HepG2 (cell line): ENCODE measurements around the gene GUK1. TPM values are rescaled to one million over a fixed set of nuclear protein-coding genes. Genes with fewer than 3 reads are reported as not detected.

Experiments
- ATF7-NPFF ChIP-seq: sonication (generic); formaldehyde crosslinking; IDR thresholded peaks from 2 replicates; pipeline ENCODE4 v1.8.1; 2023; ENCODE audit warnings: mild to moderate bottlenecking, low read depth, missing genetic modification reagents, moderate library complexity
- IRF2 ChIP-seq: IDR thresholded peaks from 2 replicates; pipeline ENCODE4 v1.6.1; 2018; ENCODE audit warnings: missing genetic modification reagents, missing compliant biosample characterization
- KLF6 ChIP-seq: IDR thresholded peaks from 2 replicates; pipeline ENCODE4 v1.8.0; 2016; ENCODE audit warnings: missing biosample characterization, missing genetic modification reagents
- RARG ChIP-seq: sonication (generic); formaldehyde crosslinking; IDR thresholded peaks from 2 replicates; pipeline ENCODE4 v1.4.0; 2020; ENCODE audit warnings: low read depth, mild to moderate bottlenecking, missing genetic modification reagents
- SRSF1 ChIP-seq: fragments of 200-400 bp; formaldehyde crosslinking; optimal IDR thresholded peaks from 2 replicates; pipeline ENCODE3; 2017; ENCODE audit warnings: mild to moderate bottlenecking, low read depth, low read length, moderate library complexity
- ZFY ChIP-seq: sonication (generic); formaldehyde crosslinking; IDR thresholded peaks from 2 replicates; pipeline ENCODE4 v1.4.0; 2020; ENCODE audit warnings: missing genetic modification reagents
- ZNF333 ChIP-seq: sonication (generic); formaldehyde crosslinking; IDR thresholded peaks from 2 replicates; pipeline ENCODE4 v1.4.0; 2020; ENCODE audit warnings: mild to moderate bottlenecking, missing genetic modification reagents, borderline replicate concordance
- ZNF562 ChIP-seq: sonication (generic); formaldehyde crosslinking; IDR thresholded peaks from 2 replicates; pipeline ENCODE4 v1.8.0; 2022; ENCODE audit warnings: missing genetic modification reagents, borderline replicate concordance
- ZSCAN21 ChIP-seq: sonication (generic); formaldehyde crosslinking; IDR thresholded peaks from 2 replicates; pipeline ENCODE4 v1.8.0; 2022; ENCODE audit warnings: mild to moderate bottlenecking, missing genetic modification reagents, moderate library complexity, borderline replicate concordance
- polyA plus RNA-seq, 8 experiments: library from polyadenylated mRNA; depleted of rRNA in 3 of 8; stranded (reverse) in 7 of 8; unstranded in 1 of 8; fragments of >200 nt; fragmentation: Illumina TruSeq in 4 of 8; extraction: Trizol in 4 of 8; gene quantifications; 2 replicates each; pipeline versions ENCODE4 v1.2.1 to v1.2.3, GENCODE V29; 2011 to 2016; ENCODE audit warnings: low read depth in 4 of 8, missing spikeins in 1 of 8, mixed read lengths in 1 of 8; ENCODE audit not compliant: insufficient read depth in 1 of 8
- total RNA-seq, 5 experiments: library from RNA; depleted of rRNA; stranded (reverse); fragments of >200 nt; fragmentation: Illumina TruSeq; extraction: Trizol; gene quantifications; 2 replicates each; pipeline ENCODE4 v1.2.3, GENCODE V29; 2016; ENCODE audit warnings: low read depth in 1 of 5
- TF ChIP-seq, protein P1 (sequence below): sonication (generic); formaldehyde crosslinking; IDR thresholded peaks from 2 replicates; pipeline ENCODE4 v1.5.0; 2020; ENCODE audit warnings: mild to moderate bottlenecking, missing genetic modification reagents
- TF ChIP-seq, protein P2 (sequence below): sonication (generic); formaldehyde crosslinking; IDR thresholded peaks from 2 replicates; pipeline ENCODE4 v1.5.1; 2020; ENCODE audit warnings: missing genetic modification reagents, mild to moderate bottlenecking, borderline replicate concordance
- TF ChIP-seq, protein P3 (sequence below): sonication (generic); formaldehyde crosslinking; IDR thresholded peaks from 2 replicates; pipeline ENCODE4 v1.5.1; 2020; ENCODE audit warnings: mild to moderate bottlenecking, missing genetic modification reagents, borderline replicate concordance
- TF ChIP-seq, protein P4 (sequence below): IDR thresholded peaks from 2 replicates; pipeline ENCODE4 v1.6.1; 2016; ENCODE audit warnings: low read depth
- TF ChIP-seq, protein P5 (sequence below): sonication (generic); formaldehyde crosslinking; IDR thresholded peaks from 2 replicates; pipeline ENCODE4 v1.8.1; 2023; ENCODE audit warnings: mild to moderate bottlenecking, missing genetic modification reagents
- TF ChIP-seq, protein P6 (sequence below): fragments of 450-650 bp; IDR thresholded peaks from 2 replicates; pipeline ENCODE4 v1.6.1; 2017
- TF ChIP-seq, protein P7 (sequence below): IDR thresholded peaks from 2 replicates; pipeline ENCODE4 v1.6.1; 2012; ENCODE audit warnings: inconsistent platforms

The GUK1 gene
- total and polyA plus RNA-seq, 2 of the 13 experiments (the other 11 are each of a cell fraction or from before 2014, with no cell fraction given), result 116 to 154 TPM

DNA sequence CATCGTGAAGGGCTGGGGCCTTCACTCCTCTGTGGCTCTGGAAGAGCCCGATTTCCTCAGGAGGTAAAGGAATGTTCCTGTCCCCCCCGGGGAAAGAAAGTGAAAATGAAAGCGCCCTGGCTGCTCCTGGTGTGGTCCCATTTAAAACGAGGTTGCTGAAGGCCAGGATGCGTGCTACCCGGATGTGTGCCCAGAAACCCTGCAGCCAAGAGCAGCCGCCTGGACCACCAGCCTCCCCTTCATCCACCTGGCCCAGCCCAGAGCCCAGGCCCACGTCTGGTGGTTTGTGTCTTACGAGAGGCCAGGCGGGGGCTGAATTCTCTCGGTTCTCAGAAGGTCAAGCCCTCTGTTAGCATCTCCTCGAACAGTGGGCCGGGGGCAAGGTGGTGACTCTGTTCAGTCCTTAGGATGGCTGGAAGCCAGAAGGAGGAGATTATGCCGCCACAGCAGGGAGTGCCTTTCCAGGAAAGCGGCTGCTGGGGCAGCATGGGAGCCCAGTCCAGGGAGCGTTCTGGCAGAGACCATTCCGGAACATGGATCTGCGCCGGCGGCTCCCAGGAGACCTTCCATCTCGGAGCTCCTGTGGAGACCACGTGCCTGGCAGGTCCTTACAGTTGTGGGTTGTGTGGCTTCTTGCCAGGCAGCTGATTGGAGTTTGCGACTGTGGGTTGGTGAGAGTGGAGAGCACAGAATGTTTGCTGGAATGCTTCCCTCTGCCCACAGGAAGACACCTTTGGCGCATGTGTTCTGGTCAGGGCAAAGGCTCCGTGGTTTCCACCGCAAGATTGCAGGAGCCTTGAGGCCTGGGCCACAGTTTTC lies 1.4 kb downstream of the GUK1 start (continued):
- TF ChIP-seq, protein P1, sequence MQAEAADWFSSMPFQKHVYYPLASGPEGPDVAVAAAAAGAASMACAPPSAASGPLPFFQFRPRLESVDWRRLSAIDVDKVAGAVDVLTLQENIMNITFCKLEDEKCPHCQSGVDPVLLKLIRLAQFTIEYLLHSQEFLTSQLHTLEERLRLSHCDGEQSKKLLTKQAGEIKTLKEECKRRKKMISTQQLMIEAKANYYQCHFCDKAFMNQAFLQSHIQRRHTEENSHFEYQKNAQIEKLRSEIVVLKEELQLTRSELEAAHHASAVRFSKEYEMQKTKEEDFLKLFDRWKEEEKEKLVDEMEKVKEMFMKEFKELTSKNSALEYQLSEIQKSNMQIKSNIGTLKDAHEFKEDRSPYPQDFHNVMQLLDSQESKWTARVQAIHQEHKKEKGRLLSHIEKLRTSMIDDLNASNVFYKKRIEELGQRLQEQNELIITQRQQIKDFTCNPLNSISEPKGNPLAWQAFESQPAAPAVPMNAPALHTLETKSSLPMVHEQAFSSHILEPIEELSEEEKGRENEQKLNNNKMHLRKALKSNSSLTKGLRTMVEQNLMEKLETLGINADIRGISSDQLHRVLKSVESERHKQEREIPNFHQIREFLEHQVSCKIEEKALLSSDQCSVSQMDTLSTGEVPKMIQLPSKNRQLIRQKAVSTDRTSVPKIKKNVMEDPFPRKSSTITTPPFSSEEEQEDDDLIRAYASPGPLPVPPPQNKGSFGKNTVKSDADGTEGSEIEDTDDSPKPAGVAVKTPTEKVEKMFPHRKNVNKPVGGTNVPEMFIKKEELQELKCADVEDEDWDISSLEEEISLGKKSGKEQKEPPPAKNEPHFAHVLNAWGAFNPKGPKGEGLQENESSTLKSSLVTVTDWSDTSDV (CRISPR knock-in tag), result 0 out of 2 replicates have a peak, but pooled peaks have one; percentile 44
- TF ChIP-seq ZNF562 (CRISPR knock-in tag) (no peak), SRSF1 (no peak), ZFY (CRISPR knock-in tag) (peak; percentile 28; the same call in 1 of the 2 replicates), ATF7-NPFF (CRISPR knock-in tag) (0 out of 2 replicates have a peak, but pooled peaks have one; percentile 38), ZNF333 (CRISPR knock-in tag) (no peak), ZSCAN21 (CRISPR knock-in tag) (0 out of 2 replicates have a peak, but pooled peaks have one; percentile 11), RARG (CRISPR knock-in tag) (no peak), KLF6 (CRISPR knock-in tag) (no peak), IRF2 (CRISPR knock-in tag) (0 out of 2 replicates have a peak, but pooled peaks have one; percentile 46)
- TF ChIP-seq, protein P2, sequence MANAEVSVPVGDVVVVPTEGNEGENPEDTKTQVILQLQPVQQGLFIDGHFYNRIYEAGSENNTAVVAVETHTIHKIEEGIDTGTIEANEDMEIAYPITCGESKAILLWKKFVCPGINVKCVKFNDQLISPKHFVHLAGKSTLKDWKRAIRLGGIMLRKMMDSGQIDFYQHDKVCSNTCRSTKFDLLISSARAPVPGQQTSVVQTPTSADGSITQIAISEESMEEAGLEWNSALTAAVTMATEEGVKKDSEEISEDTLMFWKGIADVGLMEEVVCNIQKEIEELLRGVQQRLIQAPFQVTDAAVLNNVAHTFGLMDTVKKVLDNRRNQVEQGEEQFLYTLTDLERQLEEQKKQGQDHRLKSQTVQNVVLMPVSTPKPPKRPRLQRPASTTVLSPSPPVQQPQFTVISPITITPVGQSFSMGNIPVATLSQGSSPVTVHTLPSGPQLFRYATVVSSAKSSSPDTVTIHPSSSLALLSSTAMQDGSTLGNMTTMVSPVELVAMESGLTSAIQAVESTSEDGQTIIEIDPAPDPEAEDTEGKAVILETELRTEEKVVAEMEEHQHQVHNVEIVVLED, result peak; percentile 23; the same call in 1 of the 2 replicates
- TF ChIP-seq, protein P3, sequence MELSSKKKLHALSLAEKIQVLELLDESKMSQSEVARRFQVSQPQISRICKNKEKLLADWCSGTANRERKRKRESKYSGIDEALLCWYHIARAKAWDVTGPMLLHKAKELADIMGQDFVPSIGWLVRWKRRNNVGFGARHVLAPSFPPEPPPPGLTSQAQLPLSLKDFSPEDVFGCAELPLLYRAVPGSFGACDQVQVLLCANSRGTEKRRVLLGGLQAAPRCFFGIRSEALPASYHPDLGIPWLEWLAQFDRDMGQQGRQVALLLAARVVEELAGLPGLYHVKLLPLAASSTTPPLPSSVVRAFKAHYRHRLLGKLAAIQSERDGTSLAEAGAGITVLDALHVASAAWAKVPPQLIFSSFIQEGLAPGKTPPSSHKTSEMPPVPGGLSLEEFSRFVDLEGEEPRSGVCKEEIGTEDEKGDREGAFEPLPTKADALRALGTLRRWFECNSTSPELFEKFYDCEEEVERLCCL (CRISPR knock-in tag), result no peak
- TF ChIP-seq, protein P4, sequence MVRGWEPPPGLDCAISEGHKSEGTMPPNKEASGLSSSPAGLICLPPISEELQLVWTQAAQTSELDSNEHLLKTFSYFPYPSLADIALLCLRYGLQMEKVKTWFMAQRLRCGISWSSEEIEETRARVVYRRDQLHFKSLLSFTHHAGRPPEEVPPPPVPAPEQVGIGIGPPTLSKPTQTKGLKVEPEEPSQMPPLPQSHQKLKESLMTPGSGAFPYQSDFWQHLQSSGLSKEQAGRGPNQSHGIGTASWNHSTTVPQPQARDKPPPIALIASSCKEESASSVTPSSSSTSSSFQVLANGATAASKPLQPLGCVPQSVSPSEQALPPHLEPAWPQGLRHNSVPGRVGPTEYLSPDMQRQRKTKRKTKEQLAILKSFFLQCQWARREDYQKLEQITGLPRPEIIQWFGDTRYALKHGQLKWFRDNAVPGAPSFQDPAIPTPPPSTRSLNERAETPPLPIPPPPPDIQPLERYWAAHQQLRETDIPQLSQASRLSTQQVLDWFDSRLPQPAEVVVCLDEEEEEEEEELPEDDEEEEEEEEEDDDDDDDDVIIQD (CRISPR knock-in tag), result no peak
- TF ChIP-seq, protein P5, sequence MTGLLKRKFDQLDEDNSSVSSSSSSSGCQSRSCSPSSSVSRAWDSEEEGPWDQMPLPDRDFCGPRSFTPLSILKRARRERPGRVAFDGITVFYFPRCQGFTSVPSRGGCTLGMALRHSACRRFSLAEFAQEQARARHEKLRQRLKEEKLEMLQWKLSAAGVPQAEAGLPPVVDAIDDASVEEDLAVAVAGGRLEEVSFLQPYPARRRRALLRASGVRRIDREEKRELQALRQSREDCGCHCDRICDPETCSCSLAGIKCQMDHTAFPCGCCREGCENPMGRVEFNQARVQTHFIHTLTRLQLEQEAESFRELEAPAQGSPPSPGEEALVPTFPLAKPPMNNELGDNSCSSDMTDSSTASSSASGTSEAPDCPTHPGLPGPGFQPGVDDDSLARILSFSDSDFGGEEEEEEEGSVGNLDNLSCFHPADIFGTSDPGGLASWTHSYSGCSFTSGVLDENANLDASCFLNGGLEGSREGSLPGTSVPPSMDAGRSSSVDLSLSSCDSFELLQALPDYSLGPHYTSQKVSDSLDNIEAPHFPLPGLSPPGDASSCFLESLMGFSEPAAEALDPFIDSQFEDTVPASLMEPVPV (CRISPR knock-in tag), result 0 out of 2 replicates have a peak, but pooled peaks have one; percentile 58
- TF ChIP-seq, protein P6, sequence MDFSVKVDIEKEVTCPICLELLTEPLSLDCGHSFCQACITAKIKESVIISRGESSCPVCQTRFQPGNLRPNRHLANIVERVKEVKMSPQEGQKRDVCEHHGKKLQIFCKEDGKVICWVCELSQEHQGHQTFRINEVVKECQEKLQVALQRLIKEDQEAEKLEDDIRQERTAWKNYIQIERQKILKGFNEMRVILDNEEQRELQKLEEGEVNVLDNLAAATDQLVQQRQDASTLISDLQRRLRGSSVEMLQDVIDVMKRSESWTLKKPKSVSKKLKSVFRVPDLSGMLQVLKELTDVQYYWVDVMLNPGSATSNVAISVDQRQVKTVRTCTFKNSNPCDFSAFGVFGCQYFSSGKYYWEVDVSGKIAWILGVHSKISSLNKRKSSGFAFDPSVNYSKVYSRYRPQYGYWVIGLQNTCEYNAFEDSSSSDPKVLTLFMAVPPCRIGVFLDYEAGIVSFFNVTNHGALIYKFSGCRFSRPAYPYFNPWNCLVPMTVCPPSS, result no peak
- TF ChIP-seq, protein P7, sequence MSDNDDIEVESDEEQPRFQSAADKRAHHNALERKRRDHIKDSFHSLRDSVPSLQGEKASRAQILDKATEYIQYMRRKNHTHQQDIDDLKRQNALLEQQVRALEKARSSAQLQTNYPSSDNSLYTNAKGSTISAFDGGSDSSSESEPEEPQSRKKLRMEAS, result peak; percentile 54; the same call in 1 of the 2 replicates
